ENCODE data around the gene ZNF501. TPM values are rescaled to one million over a fixed set of nuclear protein-coding genes. Genes with fewer than 3 reads are reported as not detected.

ZNF501 gene
- total RNA-seq, 1 experiment from 2014 or later = not detected

GRCh38 chr3:44762170-44762677 is 32.8 kb downstream of the ZNF501 start:
- Histone ChIP-seq H3K4me3 (ENCODE audit: low read length) (peak overlapping the region; percentile 76), H4K20me1 (ENCODE audit: low read length) (no peaks in the 10 kb centered on the region), H3F3A (ENCODE audit: low read length, unreplicated experiment) (no peaks in the 10 kb centered on the region), H3K4me1 (ENCODE audit: insufficient read depth, low read length) (peaks cover 7% of the 10 kb centered on the region), H3K9ac (ENCODE audit: low read length) (peak overlapping the region; percentile 83), H3K4me2 (ENCODE audit: low read length) (peak overlapping the region; percentile 88), H3K36me3 (ENCODE audit: low read depth, low read length) (peaks cover 63% of the 10 kb centered on the region), H3K27me3 (ENCODE audit: low read length) (no peaks in the 10 kb centered on the region), H3K9me2 (replicated peaks; ENCODE audit: low read length) (no peaks in the 10 kb centered on the region), H3K27ac (ENCODE audit: low read length) (peak overlapping the region; percentile 55), H3K9me3 (ENCODE audit: low read length) (peaks cover 46% of the 10 kb centered on the region; the same call in 1 of the 2 replicates), H2AFZ (ENCODE audit: low read length) (peak overlapping the region; percentile 95), H3K79me2 (ENCODE audit: low read length) (peaks cover 78% of the 10 kb centered on the region)
- DNase-seq (no peak), ATAC-seq (peak; percentile 27)
- TF ChIP-seq EZH2 (IDR thresholded peaks at IDR 0.05; ENCODE audit: low read length, unreplicated experiment) (no peak), CTCF (conservative IDR thresholded peaks at IDR 0.05; ENCODE audit: low read depth, low read length) (no peak), EZH2phosphoT487 (IDR thresholded peaks at IDR 0.05; ENCODE audit: borderline replicate concordance, low read length) (no peak)
- POLR2A ChIA-PET (ENCODE audit: unreplicated experiment) = interaction anchor here (0.5 kb wide), 1 partner anchor 9 kb away, joined by 3 read pairs; no protein-coding TSS in a partner anchor
- no TSS peak for BruUV-seq (replicated peaks)
- intact Hi-C loops (cut with micrococcal nuclease) = loop anchor here (2.0 to 5.0 kb wide), 4 partner anchors 120 to 440 kb away; no protein-coding TSS in a partner anchor
- CTCF ChIA-PET = no interaction called here

GRCh38 chr3:44762690-44763089 is 33.3 kb downstream of the ZNF501 start:
- Histone ChIP-seq H3F3A (ENCODE audit: low read length, unreplicated experiment) (no peaks in the 10 kb centered on the region), H2AFZ (ENCODE audit: low read length) (peak overlapping the region; percentile 95), H3K9ac (ENCODE audit: low read length) (peak overlapping the region; percentile 83), H4K20me1 (ENCODE audit: low read length) (no peaks in the 10 kb centered on the region), H3K9me2 (replicated peaks; ENCODE audit: low read length) (no peaks in the 10 kb centered on the region), H3K4me3 (ENCODE audit: low read length) (peak overlapping the region; percentile 76), H3K36me3 (ENCODE audit: low read depth, low read length) (peaks cover 61% of the 10 kb centered on the region), H3K4me1 (ENCODE audit: insufficient read depth, low read length) (peaks cover 7% of the 10 kb centered on the region), H3K79me2 (ENCODE audit: low read length) (peaks cover 78% of the 10 kb centered on the region), H3K9me3 (ENCODE audit: low read length) (peaks cover 41% of the 10 kb centered on the region; the same call in 1 of the 2 replicates), H3K4me2 (ENCODE audit: low read length) (peak overlapping the region; percentile 88), H3K27me3 (ENCODE audit: low read length) (no peaks in the 10 kb centered on the region), H3K27ac (ENCODE audit: low read length) (no peak overlapping the region)
- CTCF ChIA-PET = interaction anchor here (0.7 kb wide), 1 partner anchor 96 kb away, joined by 10 read pairs; no protein-coding TSS in a partner anchor
- POLR2A ChIA-PET (ENCODE audit: unreplicated experiment) = interaction anchor here (0.5 kb wide), 1 partner anchor 9 kb away, joined by 3 read pairs; no protein-coding TSS in a partner anchor
- BruUV-seq (replicated peaks) = no TSS peak
- TF ChIP-seq EZH2phosphoT487 (IDR thresholded peaks at IDR 0.05; ENCODE audit: borderline replicate concordance, low read length) (no peak), CTCF (conservative IDR thresholded peaks at IDR 0.05; ENCODE audit: low read depth, low read length) (no peak), EZH2 (IDR thresholded peaks at IDR 0.05; ENCODE audit: low read length, unreplicated experiment) (no peak)
- DNase-seq (no peak), ATAC-seq (no peak)
- intact Hi-C loops (cut with micrococcal nuclease) = loop anchor here (2.0 to 5.0 kb wide), 4 partner anchors 120 to 440 kb away; no protein-coding TSS in a partner anchor

GRCh38 chr3:44764248-44764647 is 34.8 kb downstream of the ZNF501 start:
- BruUV-seq (replicated peaks) = no TSS peak
- peaks cover 7% of the 10 kb centered on the region for H3K4me1 ChIP-seq (ENCODE audit: insufficient read depth, low read length)
- no peak overlapping the region; the same call in 1 of the 2 replicates for H3K4me3 ChIP-seq (ENCODE audit: low read length)

More at GRCh38 chr3:44764248-44764647, 34.8 kb downstream of the ZNF501 start:
- H3K9me3 ChIP-seq (ENCODE audit: low read length) = peaks cover 26% of the 10 kb centered on the region; the same call in 1 of the 2 replicates
- H2AFZ ChIP-seq (ENCODE audit: low read length) = no peak overlapping the region
- ATAC-seq (no peak), DNase-seq (no peak)
- no peaks in the 10 kb centered on the region for H3K9me2 ChIP-seq (replicated peaks; ENCODE audit: low read length)
- no peaks in the 10 kb centered on the region for H3K27me3 ChIP-seq (ENCODE audit: low read length)
- peaks cover 83% of the 10 kb centered on the region for H3K79me2 ChIP-seq (ENCODE audit: low read length)
- ChIA-PET POLR2A (ENCODE audit: unreplicated experiment) (no interaction called here), CTCF (no interaction called here)
- intact Hi-C loops (cut with micrococcal nuclease) = loop anchor here (5.0 kb wide), 2 partner anchors 118 to 442 kb away; no protein-coding TSS in a partner anchor
- H3K27ac ChIP-seq (ENCODE audit: low read length) = no peak overlapping the region
- no peaks in the 10 kb centered on the region for H3F3A ChIP-seq (ENCODE audit: low read length, unreplicated experiment)
- no peak overlapping the region for H3K9ac ChIP-seq (ENCODE audit: low read length)
- peaks cover 57% of the 10 kb centered on the region for H3K36me3 ChIP-seq (ENCODE audit: low read depth, low read length)
- no peaks in the 10 kb centered on the region for H4K20me1 ChIP-seq (ENCODE audit: low read length)
- H3K4me2 ChIP-seq (ENCODE audit: low read length) = no peak overlapping the region
- TF ChIP-seq EZH2 (IDR thresholded peaks at IDR 0.05; ENCODE audit: low read length, unreplicated experiment) = no peak
- TF ChIP-seq CTCF (conservative IDR thresholded peaks at IDR 0.05; ENCODE audit: low read depth, low read length) = no peak
- TF ChIP-seq EZH2phosphoT487 (IDR thresholded peaks at IDR 0.05; ENCODE audit: borderline replicate concordance, low read length) = no peak

All from PC-3 (cell line).